NB4 (cell line): ENCODE measurements around the gene ILF3.

ENCODE experiments used
- CTCF ChIP-seq: IDR thresholded peaks from one replicate; pipeline ENCODE4 v1.5.1; 2012; ENCODE audit warnings: low read depth, low read length
- POLR2A ChIP-seq: IDR thresholded peaks from 2 replicates; pipeline ENCODE4 v1.6.1; 2011; ENCODE audit warnings: mild to moderate bottlenecking; ENCODE audit not compliant: insufficient read length; ENCODE audit errors: extremely low read depth

DNA sequence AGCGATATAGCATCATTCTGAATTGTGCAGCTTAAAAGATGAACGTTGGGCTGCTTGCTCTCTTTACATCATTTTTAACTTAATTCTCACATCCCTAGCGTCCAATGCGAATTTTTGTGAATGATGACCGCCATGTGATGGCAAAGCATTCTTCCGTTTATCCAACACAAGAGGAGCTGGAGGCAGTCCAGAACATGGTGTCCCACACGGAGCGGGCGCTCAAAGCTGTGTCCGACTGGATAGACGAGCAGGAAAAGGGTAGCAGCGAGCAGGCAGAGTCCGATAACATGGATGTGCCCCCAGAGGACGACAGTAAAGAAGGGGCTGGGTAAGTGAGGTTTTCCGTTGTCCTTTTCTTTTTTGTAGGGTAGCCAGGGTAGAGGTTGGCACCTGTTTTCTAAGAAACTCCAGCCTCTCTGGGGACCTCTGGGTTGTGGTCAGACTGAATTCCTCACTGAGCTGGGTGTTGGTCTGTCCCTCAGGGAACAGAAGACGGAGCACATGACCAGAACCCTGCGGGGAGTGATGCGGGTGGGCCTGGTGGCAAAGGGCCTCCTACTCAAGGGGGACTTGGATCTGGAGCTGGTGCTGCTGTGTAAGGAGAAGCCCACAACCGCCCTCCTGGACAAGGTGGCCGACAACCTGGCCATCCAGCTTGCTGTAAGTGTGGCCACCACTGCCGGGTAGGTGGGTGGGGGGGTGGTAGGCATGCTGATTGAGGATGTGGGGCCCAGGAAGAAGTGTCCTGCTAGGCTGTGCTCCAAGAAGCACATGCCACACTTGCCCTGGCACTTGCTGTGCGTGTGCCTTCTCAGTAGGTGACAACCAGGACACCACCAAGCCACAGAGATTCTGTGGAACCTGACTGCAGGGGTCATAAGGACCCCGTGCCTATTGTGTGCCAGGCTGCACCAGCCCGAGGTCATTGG is 17.0 kb downstream of the ILF3 start:
- TF ChIP-seq CTCF = no peak
- TF ChIP-seq POLR2A = no peak
